Uterus (tissue), 4 donors: ENCODE measurements around the gene CBX6. TPM values are rescaled to one million over a fixed set of nuclear protein-coding genes. Genes with fewer than 3 reads are reported as not detected.

Experiments used
- DNase-seq, 2 donors: peaks; one replicate each; pipeline ENCODE4 v3.0.0-alpha.2; 2019 to 2020
- H3K27ac ChIP-seq, 2 donors: fragments of 200-600 bp; sonication (generic); 1 replicate in 1 of 2; 2 replicates in 1 of 2; pipeline ENCODE4 v1.5.1; 2016 to 2018
- H3K27me3 ChIP-seq, 2 donors: fragments of 200-600 bp; sonication (generic); one replicate each; pipeline ENCODE4 v1.5.1; 2018 to 2019; ENCODE audit warnings: control low read depth in 1 of 2
- H3K36me3 ChIP-seq, 2 donors: fragments of 200-600 bp; sonication (generic); one replicate each; pipeline ENCODE4 v1.5.1; 2019; ENCODE audit warnings: control low read depth in 1 of 2
- H3K4me1 ChIP-seq, 2 donors: fragments of 200-600 bp; sonication (generic); one replicate each; pipeline ENCODE4 v1.5.1; 2018 to 2019; ENCODE audit warnings: control low read depth in 1 of 2
- H3K4me3 ChIP-seq, 2 donors: fragments of 200-600 bp; sonication (generic); 1 replicate in 1 of 2; 2 replicates in 1 of 2; pipeline ENCODE4 v1.5.1; 2018 to 2019; ENCODE audit warnings: mild to moderate bottlenecking in 1 of 2
- H3K9me3 ChIP-seq, 2 donors: fragments of 200-600 bp; sonication (generic); one replicate each; pipeline ENCODE4 v1.5.1; 2019; ENCODE audit warnings: control low read depth in 1 of 2
- POLR2A ChIP-seq, 2 donors: fragments of 450-650 bp; IDR thresholded peaks; one replicate each; pipeline ENCODE4 v1.6.1; 2016; ENCODE audit warnings: antibody characterized with exemption in 2 of 2, mild to moderate bottlenecking in 1 of 2, moderate library complexity in 1 of 2
- intact Hi-C: fragments of 100-400 bp; cut with DNase I; formaldehyde crosslinking; loops from one replicate; pipeline ENCODE4 v1.15.1; 2023; ENCODE audit warnings: low total_unique reads
- total RNA-seq, 4 donors: library from RNA; depleted of rRNA in 3 of 4; stranded (reverse); fragments of >200 nt in 3 of 4; gene quantifications; one replicate each; pipeline versions ENCODE4 v1.1.0 to v1.2.4, GENCODE V29; 2014 to 2023
- TF ChIP-seq, protein P1 (sequence below), 4 experiments: fragments of 200-600 bp in 2 of 4; fragments of 450-650 bp in 2 of 4; sonication (generic) in 2 of 4; IDR thresholded peaks; one replicate each; pipeline ENCODE4 v1.5.1; 2016 to 2019; ENCODE audit warnings: antibody characterized with exemption in 4 of 4, mild to moderate bottlenecking in 2 of 4, moderate library complexity in 1 of 4
- donor health status: DM: yes; HTN: yes; CAD: no.

The CBX6 gene
- total RNA-seq, 4 donors from 2014 or later: 11.0 to 145 (median 56.4) TPM

DNA sequence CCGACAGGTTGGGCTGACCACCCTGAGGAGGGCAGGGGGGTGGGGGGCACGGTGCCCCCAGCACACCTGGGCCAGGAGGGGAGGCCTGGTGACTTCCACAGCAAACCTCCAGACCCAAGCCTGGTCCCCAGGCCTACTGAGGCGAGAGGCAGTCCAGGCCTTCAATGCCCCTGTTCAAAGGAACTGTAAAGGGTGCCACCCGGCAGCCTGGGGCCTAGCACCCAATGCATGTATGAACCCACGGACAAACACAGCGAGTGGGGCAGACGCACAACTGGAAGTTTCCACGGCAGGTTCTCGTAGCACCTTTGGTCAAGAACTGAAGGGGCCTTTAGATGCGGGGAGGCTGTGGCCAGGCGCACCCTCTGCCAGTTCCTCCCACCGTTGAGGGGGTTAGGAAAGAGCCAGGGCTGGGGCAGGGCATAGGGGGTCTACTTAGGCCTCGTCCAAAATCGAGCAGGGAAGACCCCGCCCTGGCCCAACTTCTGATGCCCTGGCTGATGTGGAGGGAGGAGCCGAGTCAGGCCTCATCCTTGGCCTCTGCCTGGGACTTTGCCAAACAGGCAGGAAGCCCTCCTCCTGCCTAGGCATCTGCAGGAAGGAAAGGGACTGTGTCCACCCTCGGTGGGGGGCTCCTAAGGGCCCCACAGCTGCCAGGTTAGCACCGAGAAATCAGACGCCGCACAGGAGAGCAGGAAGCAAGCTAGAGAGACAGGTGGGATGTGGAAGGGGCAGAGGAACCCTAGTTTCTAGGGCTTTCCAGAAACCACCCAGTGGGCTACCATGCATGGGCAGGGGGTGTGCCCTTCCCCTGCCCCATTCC is 6.6 kb downstream of the CBX6 start:
- H3K27me3 ChIP-seq: no peaks in the 10 kb centered on the region
- H3K9me3 ChIP-seq: no peaks in the 10 kb centered on the region
- DNase-seq: peak in 1 of 2 donors; percentile 20
- peak overlapping the region; percentile 60 to 63 for H3K27ac ChIP-seq
- intact Hi-C loops: loop anchor here (10.0 kb wide), 2 partner anchors 109 to 259 kb away; no protein-coding TSS in a partner anchor
- H3K4me1 ChIP-seq: peaks cover 0 to 20% of the 10 kb centered on the region in 2 donors
- no peaks in the 10 kb centered on the region for H3K36me3 ChIP-seq
- TF ChIP-seq, protein P1, sequence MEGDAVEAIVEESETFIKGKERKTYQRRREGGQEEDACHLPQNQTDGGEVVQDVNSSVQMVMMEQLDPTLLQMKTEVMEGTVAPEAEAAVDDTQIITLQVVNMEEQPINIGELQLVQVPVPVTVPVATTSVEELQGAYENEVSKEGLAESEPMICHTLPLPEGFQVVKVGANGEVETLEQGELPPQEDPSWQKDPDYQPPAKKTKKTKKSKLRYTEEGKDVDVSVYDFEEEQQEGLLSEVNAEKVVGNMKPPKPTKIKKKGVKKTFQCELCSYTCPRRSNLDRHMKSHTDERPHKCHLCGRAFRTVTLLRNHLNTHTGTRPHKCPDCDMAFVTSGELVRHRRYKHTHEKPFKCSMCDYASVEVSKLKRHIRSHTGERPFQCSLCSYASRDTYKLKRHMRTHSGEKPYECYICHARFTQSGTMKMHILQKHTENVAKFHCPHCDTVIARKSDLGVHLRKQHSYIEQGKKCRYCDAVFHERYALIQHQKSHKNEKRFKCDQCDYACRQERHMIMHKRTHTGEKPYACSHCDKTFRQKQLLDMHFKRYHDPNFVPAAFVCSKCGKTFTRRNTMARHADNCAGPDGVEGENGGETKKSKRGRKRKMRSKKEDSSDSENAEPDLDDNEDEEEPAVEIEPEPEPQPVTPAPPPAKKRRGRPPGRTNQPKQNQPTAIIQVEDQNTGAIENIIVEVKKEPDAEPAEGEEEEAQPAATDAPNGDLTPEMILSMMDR (IDR thresholded peaks at IDR 0.05): no peak
- no peak for TF ChIP-seq POLR2A (IDR thresholded peaks at IDR 0.05)
- no peak overlapping the region for H3K4me3 ChIP-seq

DNA sequence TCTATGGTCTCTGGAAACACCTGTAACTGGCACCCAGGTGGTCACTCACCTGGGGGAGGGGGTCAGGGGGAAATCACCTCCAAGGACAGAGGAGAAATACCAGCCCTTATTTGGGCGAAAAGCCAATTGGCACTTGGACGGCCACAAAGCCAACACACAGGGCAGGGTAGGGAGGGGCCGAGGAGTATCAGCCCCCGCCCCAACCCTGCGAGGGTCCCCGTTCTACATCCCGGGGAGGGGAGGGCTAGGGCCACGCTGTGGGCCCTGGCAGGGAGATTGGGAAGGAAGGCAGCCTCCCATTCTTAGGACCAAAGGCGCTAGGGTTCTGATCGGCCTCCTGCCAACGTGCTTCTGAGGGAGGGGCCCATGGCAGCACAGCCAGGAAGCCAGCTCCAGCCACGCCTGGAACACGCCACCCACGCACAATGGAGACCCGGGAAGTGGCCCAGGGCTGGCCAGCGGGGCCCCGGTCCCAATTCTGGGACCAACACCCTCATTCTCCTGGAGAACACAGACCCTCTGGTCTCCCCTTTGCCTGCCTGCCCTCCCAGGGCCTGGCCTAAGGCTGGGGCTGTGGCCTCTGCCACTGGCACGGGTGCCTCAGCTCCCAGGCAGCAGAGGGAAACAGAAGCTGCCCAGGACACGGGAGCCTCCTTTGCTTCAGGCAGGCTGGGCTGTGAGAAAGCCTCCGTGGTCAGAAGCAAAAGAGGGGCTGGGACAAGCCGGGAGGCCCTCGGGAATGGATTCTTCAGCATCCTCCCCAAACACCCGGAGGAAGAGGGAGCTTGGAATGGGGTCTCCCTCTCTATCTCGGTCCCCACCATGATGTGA is 7.4 kb downstream of the CBX6 start:
- Histone ChIP-seq H3K27ac (peak overlapping the region; percentile 60 to 63), H3K36me3 (no peaks in the 10 kb centered on the region), H3K27me3 (no peaks in the 10 kb centered on the region), H3K9me3 (no peaks in the 10 kb centered on the region), H3K4me3 (no peak overlapping the region), H3K4me1 (peaks cover 0 to 20% of the 10 kb centered on the region in 2 donors)
- intact Hi-C loops: loop anchor here (10.0 kb wide), 2 partner anchors 110 to 260 kb away; no protein-coding TSS in a partner anchor
- TF ChIP-seq, protein P1 (IDR thresholded peaks at IDR 0.05): no peak
- TF ChIP-seq POLR2A (IDR thresholded peaks at IDR 0.05): no peak
- DNase-seq: peak; percentile 56 to 65

GRCh38 chr22:38863531-38864131 is 8.4 kb downstream of the CBX6 start:
- H3K4me3 ChIP-seq: no peak overlapping the region
- DNase-seq: peak in 1 of 2 donors; percentile 14
- H3K36me3 ChIP-seq: no peaks in the 10 kb centered on the region
- H3K27ac ChIP-seq: peak overlapping the region in 1 of 2 donors; percentile 3
- H3K27me3 ChIP-seq: no peaks in the 10 kb centered on the region
- TF ChIP-seq, protein P1 (IDR thresholded peaks at IDR 0.05): no peak
- TF ChIP-seq POLR2A (IDR thresholded peaks at IDR 0.05): no peak
- peaks cover 0 to 20% of the 10 kb centered on the region in 2 donors for H3K4me1 ChIP-seq
- intact Hi-C loops: loop anchor here (10.0 kb wide), 2 partner anchors 111 to 261 kb away; no protein-coding TSS in a partner anchor
- no peaks in the 10 kb centered on the region for H3K9me3 ChIP-seq

- no peak for TF ChIP-seq POLR2A (IDR thresholded peaks at IDR 0.05)
- TF ChIP-seq, protein P1 (IDR thresholded peaks at IDR 0.05): no peak
- intact Hi-C loops: loop anchor here (10.0 kb wide), 2 partner anchors 112 to 262 kb away; no protein-coding TSS in a partner anchor
- Histone ChIP-seq H3K4me1 (peaks cover 0 to 20% of the 10 kb centered on the region in 2 donors), H3K36me3 (no peaks in the 10 kb centered on the region), H3K27me3 (no peaks in the 10 kb centered on the region), H3K4me3 (no peak overlapping the region), H3K9me3 (no peaks in the 10 kb centered on the region), H3K27ac (peak overlapping the region in 1 of 2 donors; percentile 48)
- peak; percentile 71 to 75 for DNase-seq
These were observed 9.4 kb downstream of the CBX6 start for GRCh38 chr22:38862375-38863329.
